Left ventricle myocardium inferior (tissue), 1 donor: ENCODE measurements around the gene AAK1. TPM values are rescaled to one million over a fixed set of nuclear protein-coding genes. Genes with fewer than 3 reads are reported as not detected.
"Not testable (repeated sequence)": the region's sequence is repeated elsewhere in the genome, so short reads cannot be mapped to it uniquely, and the experiment has no call there.

Experiments used
- DNase-seq: peaks from one replicate; pipeline ENCODE4 v3.0.0-alpha.2; 2020
- H3K27ac ChIP-seq: fragments of 200-600 bp; replicated peaks from 2 replicates; pipeline ENCODE4 v1.8.0; 2021
- H3K27me3 ChIP-seq: fragments of 200-600 bp; 2 replicates; pipeline ENCODE4 v1.8.0; 2021; ENCODE audit warnings: low read depth
- H3K36me3 ChIP-seq: fragments of 200-600 bp; 2 replicates; pipeline ENCODE4 v1.8.0; 2021
- H3K4me1 ChIP-seq: fragments of 200-600 bp; 2 replicates; pipeline ENCODE4 v1.8.0; 2021
- H3K4me3 ChIP-seq: fragments of 200-600 bp; 2 replicates; pipeline ENCODE4 v1.8.0; 2021; ENCODE audit warnings: mild to moderate bottlenecking, moderate library complexity
- H3K9me3 ChIP-seq: fragments of 200-600 bp; replicated peaks from 2 replicates; pipeline ENCODE4 v1.8.0; 2021
- intact Hi-C: fragments of 100-400 bp; cut with micrococcal nuclease; formaldehyde crosslinking; loops from one replicate; pipeline ENCODE4 v1.11.0; 2022
- total RNA-seq: library from RNA; stranded (reverse); fragmentation: NEBNext Ultra II Directional; extraction: Animal tissue kit (Norgen Biotek cat#: 25700); gene quantifications from one replicate; pipeline ENCODE4 v1.2.1, GENCODE V29; 2021
- TF ChIP-seq, protein P1 (sequence below): fragments of 200-600 bp; IDR thresholded peaks from 2 replicates; pipeline ENCODE4 v1.8.0; 2021; ENCODE audit warnings: antibody characterized with exemption, mild to moderate bottlenecking, borderline replicate concordance
- donor health status: DM: no; HTN: yes; CAD: no; lungs with severe emphysema.

Gene AAK1
- total RNA-seq, 1 donor from 2014 or later, result 133 TPM

DNA sequence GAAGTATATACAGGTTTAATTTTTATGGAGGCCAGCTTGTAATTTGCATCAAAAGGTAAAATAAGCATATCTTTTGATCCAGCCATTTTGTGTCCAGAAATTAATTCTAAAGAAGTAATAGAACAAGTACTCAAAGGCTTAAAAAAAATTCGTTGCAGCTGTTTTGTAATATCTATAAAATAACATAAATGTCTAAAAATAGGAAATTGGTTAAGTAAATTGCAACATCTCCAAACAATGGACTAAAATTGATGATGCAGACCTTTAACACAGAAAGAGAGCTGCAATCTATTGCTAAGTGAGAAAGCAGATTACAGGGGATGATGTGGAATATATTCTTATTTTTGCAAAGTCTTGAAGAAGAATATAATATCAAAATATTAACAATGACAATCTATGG lies 19.4 kb downstream of the AAK1 start:
- intact Hi-C loops, result no loop called here
- Histone ChIP-seq H3K27me3 (no peaks in the 10 kb centered on the region), H3K4me1 (peaks cover 95% of the 10 kb centered on the region), H3K9me3 (no peaks in the 10 kb centered on the region), H3K27ac (no peak overlapping the region), H3K4me3 (no peak overlapping the region), H3K36me3 (no peaks in the 10 kb centered on the region)
- TF ChIP-seq, protein P1, sequence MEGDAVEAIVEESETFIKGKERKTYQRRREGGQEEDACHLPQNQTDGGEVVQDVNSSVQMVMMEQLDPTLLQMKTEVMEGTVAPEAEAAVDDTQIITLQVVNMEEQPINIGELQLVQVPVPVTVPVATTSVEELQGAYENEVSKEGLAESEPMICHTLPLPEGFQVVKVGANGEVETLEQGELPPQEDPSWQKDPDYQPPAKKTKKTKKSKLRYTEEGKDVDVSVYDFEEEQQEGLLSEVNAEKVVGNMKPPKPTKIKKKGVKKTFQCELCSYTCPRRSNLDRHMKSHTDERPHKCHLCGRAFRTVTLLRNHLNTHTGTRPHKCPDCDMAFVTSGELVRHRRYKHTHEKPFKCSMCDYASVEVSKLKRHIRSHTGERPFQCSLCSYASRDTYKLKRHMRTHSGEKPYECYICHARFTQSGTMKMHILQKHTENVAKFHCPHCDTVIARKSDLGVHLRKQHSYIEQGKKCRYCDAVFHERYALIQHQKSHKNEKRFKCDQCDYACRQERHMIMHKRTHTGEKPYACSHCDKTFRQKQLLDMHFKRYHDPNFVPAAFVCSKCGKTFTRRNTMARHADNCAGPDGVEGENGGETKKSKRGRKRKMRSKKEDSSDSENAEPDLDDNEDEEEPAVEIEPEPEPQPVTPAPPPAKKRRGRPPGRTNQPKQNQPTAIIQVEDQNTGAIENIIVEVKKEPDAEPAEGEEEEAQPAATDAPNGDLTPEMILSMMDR, result no peak
- DNase-seq, result no peak

DNA sequence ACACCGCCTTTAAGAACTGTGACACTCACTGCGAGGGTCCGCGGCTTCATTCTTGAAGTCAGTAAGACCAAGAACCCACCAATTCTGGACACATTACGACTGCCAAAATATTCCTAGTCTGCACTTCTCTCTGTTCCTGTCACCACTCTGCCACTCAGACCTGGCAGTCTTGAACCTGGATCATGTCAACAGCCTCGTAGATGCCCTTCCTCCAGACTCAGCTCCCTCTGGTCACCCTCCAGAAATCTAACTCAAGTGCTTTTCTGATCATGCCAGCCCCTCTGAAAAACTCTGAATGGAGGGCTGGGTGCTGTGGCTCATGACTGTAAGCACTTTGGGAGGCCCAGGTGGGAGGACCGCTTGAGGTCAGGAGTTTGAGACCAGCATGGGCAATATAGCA lies 20.3 kb downstream of the AAK1 start:
- no peaks in the 10 kb centered on the region for H3K9me3 ChIP-seq
- peaks cover 95% of the 10 kb centered on the region for H3K4me1 ChIP-seq
- no peak overlapping the region for H3K27ac ChIP-seq
- TF ChIP-seq, protein P1, result no peak
- no peak for DNase-seq
- intact Hi-C loops, result no loop called here
- no peaks in the 10 kb centered on the region for H3K36me3 ChIP-seq
- H3K4me3 ChIP-seq, result no peak overlapping the region
- H3K27me3 ChIP-seq, result no peaks in the 10 kb centered on the region

DNA sequence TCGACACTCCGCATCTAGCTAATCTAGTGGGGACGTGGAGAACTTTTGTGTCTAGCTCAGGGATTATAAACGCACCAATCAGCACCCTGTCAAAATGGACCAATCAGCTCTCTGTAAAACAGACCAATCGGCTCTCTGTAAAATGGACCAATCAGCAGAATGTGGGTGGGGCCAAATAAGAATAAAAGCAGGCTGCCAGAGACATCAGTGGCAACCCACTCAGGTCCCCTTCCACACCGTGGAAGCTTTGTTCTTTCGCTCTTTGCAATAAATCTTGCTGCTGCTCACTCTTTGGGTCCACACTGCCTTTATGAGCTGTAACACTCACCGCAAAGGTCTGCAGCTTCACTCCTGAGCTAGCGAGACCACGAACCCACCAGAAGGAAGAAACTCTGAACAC lies 20.7 kb downstream of the AAK1 start:
- H3K9me3 ChIP-seq, H3K4me3 ChIP-seq, H3K27me3 ChIP-seq, DNase-seq, intact Hi-C loops, H3K36me3 ChIP-seq, H3K27ac ChIP-seq: not testable (repeated sequence)
- peaks cover 95% of the 10 kb centered on the region for H3K4me1 ChIP-seq

GRCh38 chr2:69622017-69622540 lies 21.5 kb downstream of the AAK1 start:
- peaks cover 95% of the 10 kb centered on the region for H3K4me1 ChIP-seq
- H3K27ac ChIP-seq, H3K27me3 ChIP-seq, H3K9me3 ChIP-seq, DNase-seq, H3K4me3 ChIP-seq, H3K36me3 ChIP-seq, intact Hi-C loops: not testable (repeated sequence)

DNA sequence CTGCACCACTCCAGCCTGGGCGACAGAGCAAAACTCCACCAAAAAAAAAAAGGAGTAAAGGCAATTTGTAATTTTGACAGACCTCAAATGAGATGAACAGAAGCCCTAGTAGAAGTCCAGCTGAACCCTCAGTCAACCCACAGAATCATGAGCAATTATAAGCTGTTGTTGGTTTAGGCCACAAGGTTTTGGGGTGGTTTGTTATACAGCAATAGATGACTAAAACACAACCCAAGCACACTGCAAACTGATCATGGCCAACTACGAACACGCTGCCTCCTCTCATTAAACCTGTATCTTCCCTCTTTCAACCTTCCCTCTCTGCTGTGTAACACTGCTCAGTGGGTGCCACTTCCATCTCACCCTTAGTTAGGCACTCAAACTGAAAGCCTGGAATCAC lies 22.1 kb downstream of the AAK1 start:
- no peak for DNase-seq
- H3K27me3 ChIP-seq, result no peaks in the 10 kb centered on the region
- H3K9me3 ChIP-seq, result no peaks in the 10 kb centered on the region
- TF ChIP-seq, protein P1, result no peak
- no peak overlapping the region for H3K27ac ChIP-seq
- H3K36me3 ChIP-seq, result no peaks in the 10 kb centered on the region
- peaks cover 96% of the 10 kb centered on the region for H3K4me1 ChIP-seq
- H3K4me3 ChIP-seq, result no peak overlapping the region
- intact Hi-C loops, result no loop called here

GRCh38 chr2:69620870-69621269 lies 22.7 kb downstream of the AAK1 start:
- no peak for DNase-seq
- peaks cover 97% of the 10 kb centered on the region for H3K4me1 ChIP-seq

More at GRCh38 chr2:69620870-69621269, 22.7 kb downstream of the AAK1 start:
- no peaks in the 10 kb centered on the region for H3K27me3 ChIP-seq
- H3K4me3 ChIP-seq, result no peak overlapping the region
- TF ChIP-seq, protein P1, result no peak
- H3K9me3 ChIP-seq, result no peaks in the 10 kb centered on the region
- intact Hi-C loops, result no loop called here
- H3K27ac ChIP-seq, result no peak overlapping the region
- H3K36me3 ChIP-seq, result no peaks in the 10 kb centered on the region
